Measurements from ENCODE around the gene PAFAH2. TPM values are rescaled to one million over a fixed set of nuclear protein-coding genes. Genes with fewer than 3 reads are reported as not detected.

The PAFAH2 gene
- total and polyA plus RNA-seq, 2 of the 8 experiments (the other 6 are each of a cell fraction or from before 2014, with no cell fraction given) = 7.7 to 9.3 TPM

DNA sequence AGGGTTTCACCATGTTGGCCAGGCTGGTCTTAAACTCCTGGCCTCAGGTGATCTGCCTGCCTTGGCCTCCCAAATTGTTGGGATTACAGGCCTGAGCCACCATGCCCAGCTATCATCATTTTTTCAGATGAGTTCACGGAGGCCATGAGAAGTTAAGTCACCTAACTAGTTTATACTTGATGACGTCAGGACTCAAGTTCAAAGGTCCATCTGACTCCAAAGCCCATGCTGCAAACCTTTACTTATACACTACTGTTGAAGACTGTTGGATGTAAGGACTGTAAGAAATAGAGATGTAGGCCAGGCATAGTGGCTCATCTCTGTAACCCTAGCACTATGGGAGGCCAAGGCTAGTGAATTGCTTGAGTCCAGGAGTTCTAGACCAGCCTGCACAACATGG is 50.8 kb downstream of the PAFAH2 start (continued):
- TF ChIP-seq, protein P1, sequence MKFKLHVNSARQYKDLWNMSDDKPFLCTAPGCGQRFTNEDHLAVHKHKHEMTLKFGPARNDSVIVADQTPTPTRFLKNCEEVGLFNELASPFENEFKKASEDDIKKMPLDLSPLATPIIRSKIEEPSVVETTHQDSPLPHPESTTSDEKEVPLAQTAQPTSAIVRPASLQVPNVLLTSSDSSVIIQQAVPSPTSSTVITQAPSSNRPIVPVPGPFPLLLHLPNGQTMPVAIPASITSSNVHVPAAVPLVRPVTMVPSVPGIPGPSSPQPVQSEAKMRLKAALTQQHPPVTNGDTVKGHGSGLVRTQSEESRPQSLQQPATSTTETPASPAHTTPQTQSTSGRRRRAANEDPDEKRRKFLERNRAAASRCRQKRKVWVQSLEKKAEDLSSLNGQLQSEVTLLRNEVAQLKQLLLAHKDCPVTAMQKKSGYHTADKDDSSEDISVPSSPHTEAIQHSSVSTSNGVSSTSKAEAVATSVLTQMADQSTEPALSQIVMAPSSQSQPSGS (IDR thresholded peaks at IDR 0.05; ENCODE audit: low read length) = no peak

Data from H1 (cell line).